NCI-H2227 (cell line): ENCODE data around the gene PISD.

Source experiments
- DNase-seq: peaks from one replicate; lab custom pipeline; 2025; ENCODE audit not compliant: unreplicated experiment; lab: John Stamatoyannopoulos, UW

The PISD gene

GRCh38 chr22:31626427-31627150 lies 35.4 kb downstream of the PISD start:
- no peak for DNase-seq

- peak; percentile 80 for DNase-seq
Observed at GRCh38 chr22:31625661-31626426, 36.2 kb downstream of the PISD start.

GRCh38 chr22:31625257-31625640 lies 36.8 kb downstream of the PISD start:
- DNase-seq: no peak

- peak; percentile 45 for DNase-seq
Observed at GRCh38 chr22:31623592-31624304, 38.3 kb downstream of the PISD start.

GRCh38 chr22:31622980-31623379 lies 39.0 kb downstream of the PISD start:
- no peak for DNase-seq

- DNase-seq: no peak
Observed at GRCh38 chr22:31621507-31622124, 40.4 kb downstream of the PISD start.

- no peak for DNase-seq
Observed at GRCh38 chr22:31620756-31621480, 41.1 kb downstream of the PISD start.

GRCh38 chr22:31619611-31620300 lies 42.3 kb downstream of the PISD start:
- no peak for DNase-seq

GRCh38 chr22:31618471-31619176 lies 43.4 kb downstream of the PISD start:
- DNase-seq: no peak

- DNase-seq: no peak
Observed at GRCh38 chr22:31618057-31618456, 44.0 kb downstream of the PISD start.

GRCh38 chr22:31616315-31616980 lies 45.6 kb downstream of the PISD start:
- DNase-seq: no peak

GRCh38 chr22:31615940-31616314 lies 46.1 kb downstream of the PISD start:
- DNase-seq: no peak

- DNase-seq: no peak
Observed at GRCh38 chr22:31615491-31615860, 46.5 kb downstream of the PISD start.

- no peak for DNase-seq
Observed at GRCh38 chr22:31614781-31615490, 47.1 kb downstream of the PISD start.

GRCh38 chr22:31613904-31614296 lies 48.1 kb downstream of the PISD start:
- DNase-seq: no peak

GRCh38 chr22:31613286-31613903 lies 48.6 kb downstream of the PISD start:
- DNase-seq: no peak

GRCh38 chr22:31612891-31613285 lies 49.1 kb downstream of the PISD start:
- DNase-seq: no peak
